Head of caudate nucleus (tissue), 42 donors: Measurements from ENCODE around the gene CAMK2D.
"Not testable (repeated sequence)": the region's sequence is repeated elsewhere in the genome, so short reads cannot be mapped to it uniquely, and the experiment has no call there.

ENCODE experiments used
- DNase-seq, 42 donors: peaks; one replicate each; pipeline versions ENCODE4 v3.0.0 to v3.0.0-alpha.2; 2020 to 2021; ENCODE audit warnings: mixed read lengths in 7 of 42
- intact Hi-C: fragments of 100-400 bp; cut with DNase I; formaldehyde crosslinking; loops from one replicate; pipeline ENCODE4 v1.15.0; 2022

The CAMK2D gene

DNA sequence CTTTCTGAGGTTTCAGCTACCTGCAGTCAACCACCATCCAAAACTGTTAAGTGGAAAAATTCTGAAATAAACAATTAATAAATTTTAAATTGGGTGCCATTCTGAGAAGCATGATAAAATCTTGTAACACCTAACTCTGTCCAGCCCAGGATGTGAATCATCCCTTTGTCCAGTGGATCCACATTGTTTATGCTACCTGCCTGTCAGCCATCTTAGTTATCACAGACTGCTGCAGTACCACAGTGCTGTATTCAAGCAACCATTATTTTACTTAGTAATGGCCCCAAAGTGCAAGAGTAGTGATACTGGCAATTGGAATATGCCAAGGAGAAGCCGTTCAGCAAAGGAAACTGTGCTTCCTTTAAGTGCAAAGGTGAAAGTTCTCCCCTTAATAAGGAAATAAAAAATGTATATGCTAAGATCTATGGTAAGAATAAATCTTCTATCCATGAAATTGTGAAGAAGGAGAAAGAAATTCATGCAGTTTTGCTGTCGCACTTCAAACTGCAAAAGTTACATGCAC lies 20.6 kb downstream of the CAMK2D start:
- no peak for DNase-seq
- intact Hi-C loops: no loop called here

DNA sequence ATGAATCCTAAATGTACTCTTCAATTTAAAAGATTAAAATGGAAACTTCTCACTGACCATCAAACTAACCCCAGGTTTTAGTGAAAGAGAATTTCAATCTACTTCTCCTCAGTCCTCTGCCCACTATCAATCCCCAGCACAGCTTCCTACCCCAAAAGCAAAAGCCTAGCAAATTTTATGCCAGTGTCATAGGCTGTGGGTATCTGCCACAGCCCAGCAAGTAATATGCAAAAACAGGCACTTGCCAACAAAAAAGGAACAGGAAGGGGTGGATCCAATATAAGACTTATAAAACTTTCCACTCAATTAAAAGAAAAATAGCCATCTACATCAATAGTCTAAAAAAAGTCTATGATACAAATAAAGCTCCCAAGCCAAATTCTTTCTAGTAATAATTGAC lies 22.3 kb downstream of the CAMK2D start:
- DNase-seq: no peak
- intact Hi-C loops: no loop called here

DNA sequence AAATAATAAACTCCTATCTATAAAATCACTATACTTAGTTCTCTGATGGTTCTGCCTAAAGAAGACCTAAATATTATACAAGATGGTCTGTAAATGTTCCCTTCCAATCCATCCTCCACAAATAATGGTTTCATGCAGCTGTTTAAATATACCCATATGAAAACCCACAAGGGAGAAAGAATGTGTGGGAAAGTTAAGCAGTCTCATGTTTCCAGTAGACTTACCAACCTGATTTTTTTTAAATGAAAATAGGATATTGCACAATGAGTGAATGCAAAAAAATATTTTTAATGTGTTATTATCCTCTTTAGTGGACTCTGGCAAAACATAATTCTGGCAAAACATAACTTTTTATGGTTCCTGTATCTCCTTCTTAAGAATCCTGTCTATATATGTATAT lies 23.3 kb downstream of the CAMK2D start:
- DNase-seq: no peak
- intact Hi-C loops: no loop called here

- DNase-seq: no peak
- intact Hi-C loops: no loop called here
These were observed 27.9 kb downstream of the CAMK2D start for GRCh38 chr4:113733685-113734084.

- DNase-seq: no peak
These were observed 28.5 kb downstream of the CAMK2D start for GRCh38 chr4:113732967-113733527.

DNA sequence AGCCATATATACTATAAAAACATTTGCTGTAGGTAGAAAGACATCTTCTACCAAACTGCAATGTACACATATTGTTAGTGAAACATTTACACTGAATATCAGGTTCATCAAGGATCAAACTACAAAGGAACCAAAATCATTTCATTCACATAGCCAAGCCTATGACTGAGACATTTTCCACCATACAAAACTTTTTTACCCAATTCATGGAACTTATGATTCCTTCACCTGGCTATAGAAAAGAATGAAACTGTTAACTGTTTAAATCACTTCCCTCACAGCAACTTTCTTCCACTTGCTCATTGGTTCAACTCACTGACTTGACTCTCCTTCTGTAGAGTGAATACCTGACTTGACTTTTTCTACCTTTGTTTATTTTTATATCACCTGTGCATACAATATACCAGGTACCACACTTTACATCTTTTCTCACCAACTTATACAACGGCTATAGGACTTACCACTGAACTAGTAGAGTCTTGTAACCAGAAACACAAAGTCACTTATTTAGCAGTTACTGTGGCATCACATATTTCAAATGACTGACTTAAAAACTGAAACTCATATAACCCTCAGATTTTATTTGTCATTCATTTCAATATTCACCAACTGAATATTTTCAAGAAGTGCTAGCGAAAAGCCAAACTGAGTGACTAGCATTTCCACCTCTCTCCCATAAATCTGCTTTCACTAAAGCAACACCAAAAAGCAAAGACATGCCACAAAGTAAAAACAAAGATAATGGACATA lies 30.9 kb downstream of the CAMK2D start:
- intact Hi-C loops: no loop called here
- no peak for DNase-seq

More at GRCh38 chr4:113732967-113733527, 28.5 kb downstream of the CAMK2D start:
- intact Hi-C loops: no loop called here

GRCh38 chr4:113727802-113728201 lies 33.7 kb downstream of the CAMK2D start:
- no peak for DNase-seq
- intact Hi-C loops: no loop called here

DNA sequence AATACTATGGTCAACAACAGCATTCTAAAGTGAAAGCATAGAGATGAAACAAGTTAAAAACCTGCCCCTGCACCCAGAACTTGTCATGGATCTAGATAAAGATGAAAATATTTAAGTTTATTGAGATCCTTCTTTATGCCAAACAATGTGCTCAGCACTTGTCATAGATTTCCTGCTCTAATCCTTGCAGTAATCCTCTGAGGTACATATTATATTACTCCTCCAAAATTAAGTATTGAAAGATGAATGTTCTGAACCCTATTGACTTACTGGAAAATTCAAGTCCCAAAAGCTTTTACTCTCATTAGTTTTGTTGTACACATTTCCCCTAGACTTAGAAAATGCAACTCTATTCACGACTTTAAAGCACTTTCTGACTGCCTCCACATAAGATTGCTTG lies 35.6 kb downstream of the CAMK2D start:
- DNase-seq: no peak
- intact Hi-C loops: no loop called here

DNA sequence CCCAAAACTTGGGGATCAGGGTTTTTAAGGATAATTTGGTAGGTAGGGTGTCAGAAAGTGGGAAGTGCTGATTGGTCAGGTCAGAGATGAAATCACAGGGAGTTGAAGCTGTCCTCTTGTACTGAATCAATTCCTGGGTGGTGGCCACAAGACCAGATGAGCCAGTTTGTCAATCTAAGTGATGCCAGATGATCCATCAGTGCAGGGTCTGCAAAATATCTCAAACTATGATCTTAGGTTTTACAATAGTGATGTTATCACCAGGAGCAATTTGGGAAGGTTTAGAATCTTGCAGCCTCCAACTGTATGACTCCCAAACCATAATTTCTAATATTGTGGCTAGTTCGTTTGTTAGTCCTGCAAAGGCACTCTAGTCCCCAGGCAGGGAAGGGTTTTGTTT lies 43.3 kb downstream of the CAMK2D start:
- DNase-seq: no peak
- intact Hi-C loops: no loop called here

GRCh38 chr4:113711883-113712662 lies 49.5 kb downstream of the CAMK2D start:
- DNase-seq: no peak
- intact Hi-C loops: no loop called here

DNA sequence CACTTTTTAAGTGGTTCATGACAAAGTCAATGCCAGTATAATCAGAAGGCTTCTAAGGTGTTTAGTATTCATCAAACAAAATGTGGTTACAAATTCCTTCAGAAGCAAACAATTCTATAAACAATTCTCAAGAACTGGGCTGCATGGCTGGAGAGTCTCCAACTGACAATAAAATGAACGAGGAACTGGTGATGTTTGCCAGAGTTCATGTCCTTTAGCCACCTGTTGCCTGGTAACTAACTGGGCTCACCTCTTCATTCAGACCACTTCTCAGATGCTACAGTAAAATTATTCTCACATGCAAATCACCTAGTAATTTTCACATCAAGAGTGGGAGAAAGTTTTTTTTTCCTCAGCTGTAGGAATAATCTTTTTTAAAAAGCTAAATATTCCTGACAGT lies 53.3 kb downstream of the CAMK2D start:
- DNase-seq: no peak
- intact Hi-C loops: no loop called here

DNA sequence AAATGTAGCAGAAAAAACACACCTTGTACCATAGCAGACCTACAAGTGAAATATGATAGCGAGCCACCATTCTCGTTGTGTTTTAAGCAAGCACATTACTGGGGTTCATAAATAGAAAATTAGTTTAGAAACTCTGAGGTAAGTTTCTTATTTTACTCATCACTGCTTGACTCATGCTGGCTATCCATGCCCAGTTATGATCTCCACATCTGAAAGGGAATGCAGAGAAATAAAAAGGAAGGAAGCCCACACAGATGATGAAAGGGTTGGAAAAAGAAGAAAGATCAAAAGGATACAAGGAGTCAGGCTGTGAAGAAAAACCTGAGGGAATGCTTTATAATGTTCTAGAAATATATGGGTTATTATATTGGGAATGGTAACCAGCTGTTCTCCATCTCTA lies 54.5 kb downstream of the CAMK2D start:
- intact Hi-C loops: no loop called here
- DNase-seq: no peak

DNA sequence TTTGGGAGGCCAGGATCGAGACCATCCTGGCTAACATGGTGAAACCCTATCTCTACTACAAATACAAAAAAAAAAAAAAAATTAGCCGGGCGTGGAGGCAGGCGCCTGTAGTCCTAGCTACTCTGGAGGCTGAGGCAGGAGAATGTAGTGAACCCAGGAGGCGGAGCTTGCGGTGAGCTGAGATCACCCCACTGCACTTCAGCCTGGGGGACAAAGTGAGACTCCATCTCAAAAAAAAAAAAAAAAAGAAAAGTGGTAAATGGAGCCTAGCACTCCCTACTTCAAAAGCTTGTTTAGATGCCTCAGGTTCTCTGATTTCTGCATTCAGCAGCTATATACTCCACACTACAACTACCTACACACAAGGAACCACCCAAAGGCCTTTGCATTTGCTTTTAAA lies 56.4 kb downstream of the CAMK2D start:
- DNase-seq, intact Hi-C loops: not testable (repeated sequence)

DNA sequence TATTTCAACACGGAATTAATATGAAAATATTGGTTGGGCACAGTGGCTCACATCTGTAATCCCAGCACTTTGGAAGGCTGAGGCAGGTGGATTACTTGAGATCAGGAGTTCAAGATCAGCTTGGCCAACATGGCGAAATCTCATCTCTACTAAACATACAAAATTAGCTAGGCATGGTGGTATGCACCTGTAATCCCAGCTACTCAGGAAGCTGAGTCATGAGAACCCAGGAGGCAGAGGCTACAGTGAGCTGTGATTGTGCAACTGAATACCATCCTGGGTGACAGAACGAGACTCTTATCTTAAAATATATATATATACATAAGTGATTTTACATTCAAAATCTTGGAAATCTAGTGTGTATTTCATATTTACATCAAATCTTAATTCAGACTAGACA lies 58.9 kb downstream of the CAMK2D start:
- DNase-seq, intact Hi-C loops: not testable (repeated sequence)

DNA sequence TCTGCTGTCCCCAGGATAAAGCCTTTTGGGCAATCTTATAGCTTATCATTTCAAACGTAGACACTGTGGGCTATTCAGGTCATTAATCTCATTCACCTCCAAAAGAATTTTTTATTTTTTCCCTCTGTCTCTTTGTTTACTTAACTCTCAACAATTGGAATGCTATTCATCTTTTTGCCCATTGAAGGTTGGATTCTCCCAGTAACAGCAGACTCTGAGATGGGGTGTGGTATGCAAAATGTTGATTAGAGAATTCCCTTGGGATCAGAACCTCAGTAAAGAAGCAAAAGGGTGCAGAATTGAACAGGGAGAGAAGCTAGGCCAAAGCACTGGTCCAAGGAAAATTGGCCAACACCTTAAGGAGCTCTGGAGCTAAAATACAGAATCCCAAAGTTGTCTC lies 60.4 kb downstream of the CAMK2D start:
- DNase-seq: no peak
- intact Hi-C loops: no loop called here

DNA sequence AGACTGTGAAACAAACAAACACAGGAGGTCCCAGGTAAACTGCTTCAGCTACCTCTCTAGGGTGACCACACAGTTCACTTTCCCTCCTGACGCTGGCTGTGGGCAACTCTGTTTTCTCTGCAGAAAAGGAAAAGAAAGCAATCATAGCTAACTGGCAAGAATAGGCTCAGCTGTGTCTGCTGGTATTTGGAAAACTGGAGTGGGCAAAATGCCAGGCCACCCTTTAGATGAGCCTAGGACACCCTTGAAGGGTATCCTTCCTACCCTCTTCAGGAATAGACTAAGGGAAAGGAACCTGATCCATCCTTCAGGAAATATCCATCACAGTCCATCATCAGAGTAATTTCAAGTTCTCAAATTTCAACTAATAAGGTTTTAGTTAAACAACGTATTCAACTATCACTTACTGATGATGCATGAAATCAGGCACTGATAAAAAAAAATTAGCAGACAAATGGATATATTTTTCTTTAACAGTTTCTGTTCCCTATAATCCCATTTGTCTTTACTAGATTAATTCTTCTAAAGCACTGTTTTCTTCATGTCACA lies 60.9 kb downstream of the CAMK2D start:
- intact Hi-C loops: no loop called here
- no peak for DNase-seq

DNA sequence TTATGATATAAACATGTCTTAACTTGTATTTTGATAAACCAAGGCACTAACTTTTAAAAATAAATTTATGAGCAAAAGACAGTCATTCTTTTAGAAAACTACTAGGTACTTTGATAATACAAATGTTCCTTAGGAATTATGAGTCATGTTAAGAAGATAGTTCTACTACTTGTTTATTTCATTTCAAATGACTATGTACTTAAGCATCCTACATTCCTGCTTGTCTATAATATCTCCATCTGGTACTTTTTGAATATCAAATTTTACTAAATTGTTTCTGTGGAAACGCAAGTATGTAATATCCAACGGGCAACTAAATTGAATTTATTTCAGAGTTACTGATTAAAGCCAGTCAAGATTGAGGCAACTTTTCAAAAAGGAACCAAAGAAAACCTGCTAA lies 61.8 kb downstream of the CAMK2D start:
- intact Hi-C loops: no loop called here
- DNase-seq: no peak

DNA sequence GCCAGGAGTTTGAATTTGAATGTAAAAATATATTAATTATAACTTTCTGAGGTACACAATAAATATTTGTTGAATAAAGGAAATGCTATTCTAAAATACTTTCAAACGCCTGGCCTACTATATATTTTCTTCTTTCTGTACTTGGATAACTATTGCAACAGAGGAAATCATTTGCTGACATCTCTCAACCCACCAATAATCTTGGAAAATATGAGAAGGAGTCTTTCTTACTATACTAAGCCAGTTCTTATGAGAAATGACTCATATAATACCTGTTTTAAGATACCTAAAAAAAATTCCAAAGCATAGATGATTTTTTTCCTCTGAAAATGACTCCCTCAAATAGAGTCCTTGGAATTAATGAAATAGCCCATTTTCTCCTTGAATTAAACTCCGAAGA lies 64.1 kb downstream of the CAMK2D start:
- no peak for DNase-seq
- intact Hi-C loops: no loop called here

DNA sequence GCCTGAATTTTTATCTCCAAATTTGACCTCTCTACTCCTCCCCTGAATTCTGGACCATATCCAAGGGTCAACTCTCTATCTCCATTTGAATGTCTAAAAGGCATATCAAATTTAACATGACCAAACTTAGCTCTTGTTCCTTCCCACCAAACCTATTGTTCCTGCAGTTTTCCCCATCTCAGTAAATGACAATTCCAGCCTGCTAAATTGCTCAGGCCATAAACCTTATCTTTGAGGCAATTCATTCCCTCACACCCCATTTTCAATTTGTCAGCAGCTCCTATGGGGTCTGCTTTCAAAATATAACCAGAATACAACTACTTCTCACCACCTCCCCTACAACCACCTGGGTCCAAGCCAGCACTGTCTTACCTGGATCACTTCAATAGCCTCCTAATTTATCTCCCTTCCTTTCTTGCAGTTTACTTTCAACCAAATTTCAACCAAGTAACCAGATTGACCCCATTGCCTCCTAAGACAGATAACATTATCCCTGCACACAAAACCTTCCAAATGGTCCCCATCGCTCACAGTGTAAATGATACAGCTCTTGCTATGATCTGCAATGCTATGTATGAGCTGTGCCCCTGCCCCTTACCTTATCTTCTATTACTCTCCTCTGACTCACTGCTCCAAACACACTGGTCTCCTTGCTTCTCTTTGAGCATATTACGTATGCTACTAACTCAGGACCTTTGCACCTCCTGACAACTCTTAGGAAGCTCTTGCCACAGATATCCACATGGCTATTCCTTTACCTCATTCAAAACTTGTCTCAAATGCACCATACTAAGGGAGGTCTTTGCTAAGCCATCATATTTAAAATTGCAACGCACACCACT lies 66.0 kb downstream of the CAMK2D start:
- intact Hi-C loops: no loop called here
- no peak for DNase-seq
